Mesodermal cell (in vitro differentiated cells): ENCODE data around the gene EPN2.
A peak's percentile ranks its signal among the peaks of the same experiment; 100 is the strongest.
"Not testable (repeated sequence)": the region's sequence is repeated elsewhere in the genome, so short reads cannot be mapped to it uniquely, and the experiment has no call there.

Experiments used
- H3K27ac ChIP-seq: 2 replicates; pipeline ENCODE4 v1.7.0; 2013; ENCODE audit warnings: mild to moderate bottlenecking, low read depth, low read length, moderate library complexity; ENCODE audit not compliant: severe bottlenecking
- H3K36me3 ChIP-seq: 2 replicates; pipeline ENCODE4 v1.7.1; 2013; ENCODE audit warnings: mild to moderate bottlenecking, low read length, moderate library complexity; ENCODE audit not compliant: control insufficient read depth, insufficient read depth
- H3K4me1 ChIP-seq: one replicate; pipeline ENCODE4 v1.7.1; 2013; ENCODE audit warnings: mild to moderate bottlenecking, low read length; ENCODE audit not compliant: insufficient read depth, control insufficient read depth, poor library complexity, severe bottlenecking
- H3K4me3 ChIP-seq: 2 replicates; pipeline ENCODE4 v1.7.0; 2013; ENCODE audit warnings: low read length, control low read depth, mild to moderate bottlenecking; ENCODE audit not compliant: insufficient read depth, poor library complexity, severe bottlenecking; ENCODE audit errors: extremely low read depth
- H3K9me3 ChIP-seq: 2 replicates; pipeline ENCODE4 v1.7.1; 2013; ENCODE audit warnings: mild to moderate bottlenecking, low read length, moderate library complexity; ENCODE audit not compliant: control insufficient read depth
- WGBS, 2 experiments: methylation state at CpG; one replicate each; pipeline ENCODE4 v1.1.5; 2013; ENCODE audit warnings: missing lambda C conversion rate in 2 of 2; ENCODE audit not compliant: insufficient coverage in 2 of 2; 5-methylcytosine and 5-hydroxymethylcytosine counted together

Gene EPN2

GRCh38 chr17:19218914-19219313, 18.3 kb upstream of the EPN2 start:
- WGBS, 2 experiments, result no CpG with 5 or more reads among the region's 2 CpGs
- not testable (repeated sequence) for H3K4me3 ChIP-seq, H3K9me3 ChIP-seq, H3K4me1 ChIP-seq, H3K27ac ChIP-seq, H3K36me3 ChIP-seq

- H3K27ac ChIP-seq, H3K4me1 ChIP-seq, H3K4me3 ChIP-seq, H3K36me3 ChIP-seq, H3K9me3 ChIP-seq: not testable (repeated sequence)
- no CpG with 5 or more reads among the region's 11 CpGs for WGBS, 2 experiments
These were observed 17.8 kb upstream of the EPN2 start for GRCh38 chr17:19219384-19219783.

DNA sequence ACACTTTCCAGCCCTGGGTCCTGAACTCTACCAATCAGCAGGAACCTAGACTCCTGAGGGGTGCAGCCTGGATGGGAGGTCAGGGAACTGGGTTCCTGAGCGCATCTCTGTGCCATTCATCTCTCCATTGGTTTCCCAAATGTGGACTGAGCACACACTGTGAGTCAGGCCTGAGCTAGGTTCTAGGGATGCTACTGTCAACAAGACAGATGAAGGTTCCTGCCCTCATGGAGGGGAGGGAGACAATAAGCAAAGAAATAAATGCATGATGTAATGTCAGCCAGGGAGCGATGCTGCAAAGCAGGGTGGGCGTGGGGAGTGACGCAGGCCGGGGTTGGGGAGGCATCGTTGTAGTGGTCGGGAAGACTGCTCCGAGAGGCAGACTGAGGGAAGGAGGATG, 17.0 kb upstream of the EPN2 start:
- not testable (repeated sequence) for H3K4me3 ChIP-seq, H3K36me3 ChIP-seq, H3K4me1 ChIP-seq, H3K27ac ChIP-seq, H3K9me3 ChIP-seq
- WGBS, 2 experiments, result no CpG with 5 or more reads among the region's 8 CpGs

GRCh38 chr17:19226610-19227588, 10.3 kb upstream of the EPN2 start:
- H3K4me3 ChIP-seq, H3K4me1 ChIP-seq, H3K36me3 ChIP-seq, H3K9me3 ChIP-seq, H3K27ac ChIP-seq: not testable (repeated sequence)
- WGBS, 2 experiments, result no CpG with 5 or more reads among the region's 12 CpGs

GRCh38 chr17:19234676-19235075, 2.5 kb upstream of the EPN2 start:
- H3K4me1 ChIP-seq, H3K27ac ChIP-seq, H3K9me3 ChIP-seq, H3K4me3 ChIP-seq, H3K36me3 ChIP-seq: not testable (repeated sequence)
- no CpG with 5 or more reads among the region's 6 CpGs for WGBS, 2 experiments

DNA sequence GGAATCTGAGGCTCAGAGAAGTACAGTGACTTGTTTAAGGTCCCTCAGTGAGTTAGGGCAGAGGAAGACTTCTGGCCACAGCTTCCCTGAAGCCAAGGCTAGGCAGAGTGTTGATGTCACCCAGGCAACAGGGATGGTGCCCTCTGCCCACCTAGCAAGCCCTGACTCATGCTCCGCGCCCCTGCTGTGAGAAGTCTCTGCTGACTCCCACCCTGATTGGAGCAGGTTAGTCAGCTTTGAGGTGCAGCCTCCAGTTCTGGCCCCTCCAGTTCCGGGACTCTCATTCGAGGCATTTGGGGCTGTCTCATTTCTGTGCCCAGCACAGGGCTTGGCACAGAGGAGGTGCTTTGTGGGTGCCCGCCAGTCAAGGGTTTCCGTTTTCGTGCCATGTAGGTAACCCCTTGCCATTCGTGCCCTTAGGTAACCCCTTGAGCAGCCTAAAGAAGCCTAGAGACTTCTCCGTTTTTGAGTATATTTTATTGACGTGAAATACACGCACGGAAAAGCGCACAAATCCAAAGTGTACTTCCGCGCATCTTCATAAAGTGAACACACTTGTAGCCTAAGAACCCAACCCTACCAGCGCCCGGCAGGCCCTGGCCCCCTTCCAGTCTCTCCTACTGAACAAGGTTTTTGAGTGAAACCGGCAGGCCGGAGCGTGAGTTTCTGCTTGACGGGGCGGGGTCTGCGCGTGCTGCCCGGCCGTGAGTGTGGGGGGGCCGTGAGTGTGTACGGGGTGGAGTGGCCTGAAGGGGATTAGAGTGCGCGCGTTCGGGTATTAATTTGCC, 621 bp upstream of the EPN2 start:
- H3K9me3 ChIP-seq, H3K27ac ChIP-seq, H3K4me1 ChIP-seq, H3K36me3 ChIP-seq: not testable (repeated sequence)
- no CpG with 5 or more reads among the region's 32 CpGs for WGBS, 2 experiments
- H3K4me3 ChIP-seq, result peak overlapping the region; percentile 95

DNA sequence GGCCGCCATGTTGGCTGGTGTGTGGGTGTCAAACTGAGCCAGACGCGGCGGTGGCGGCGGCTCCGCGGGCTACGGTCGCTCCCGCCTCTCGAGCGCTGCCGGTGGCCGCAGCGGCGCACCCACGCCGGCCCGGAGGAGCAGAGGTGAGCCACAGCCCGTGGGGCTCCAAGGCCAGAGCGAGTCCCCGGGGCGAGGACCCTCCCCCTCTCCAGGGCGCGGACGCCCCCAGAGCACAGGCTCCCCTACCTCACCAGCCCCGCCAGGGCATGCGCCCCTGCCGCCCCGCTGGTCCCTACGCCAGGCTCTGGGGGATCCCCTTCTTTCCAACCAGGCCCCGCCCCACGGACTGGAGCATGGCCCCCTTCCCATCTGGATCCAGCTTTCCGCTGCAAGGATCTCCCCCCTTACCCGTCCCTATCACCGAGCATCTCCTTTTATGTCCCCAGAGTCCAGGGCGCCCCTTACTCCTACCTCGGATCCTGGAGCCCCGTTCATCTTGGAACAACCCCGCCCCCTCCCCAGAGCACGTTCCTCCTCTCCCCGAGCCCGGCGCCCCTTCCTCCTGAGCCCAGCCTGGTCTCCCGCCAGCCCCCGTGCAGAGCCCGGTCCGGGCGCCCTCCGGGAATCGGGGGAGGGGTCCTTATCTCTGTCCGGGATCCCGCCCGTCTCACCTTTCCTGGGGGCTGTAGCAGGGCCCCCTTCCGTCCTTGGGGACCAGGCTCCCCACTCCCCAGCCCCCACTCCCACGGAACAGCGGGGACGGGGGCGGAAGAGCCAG, 412 bp downstream of the EPN2 start:
- peaks cover 5% of the 10 kb centered on the region for H3K4me1 ChIP-seq
- H3K36me3 ChIP-seq, result peaks cover 9% of the 10 kb centered on the region
- 0% methylated on average over 29 to 32 of the region's 60 CpGs for WGBS, 2 experiments
- H3K9me3 ChIP-seq, result no peaks in the 10 kb centered on the region
- peak overlapping the region; percentile 30 for H3K27ac ChIP-seq
- H3K4me3 ChIP-seq, result peak overlapping the region; percentile 95

- H3K4me3 ChIP-seq, result peak overlapping the region; percentile 95
- WGBS, 2 experiments, result 2 to 4% methylated on average over 9 to 16 of the region's 21 CpGs
- peaks cover 13% of the 10 kb centered on the region for H3K36me3 ChIP-seq
- H3K9me3 ChIP-seq, result no peaks in the 10 kb centered on the region
- H3K4me1 ChIP-seq, result peaks cover 5% of the 10 kb centered on the region
- H3K27ac ChIP-seq, result peak overlapping the region; percentile 30
These were observed 970 bp downstream of the EPN2 start for GRCh38 chr17:19238167-19238505.

- Histone ChIP-seq H3K27ac (no peak overlapping the region), H3K36me3 (peaks cover 16% of the 10 kb centered on the region), H3K4me3 (no peak overlapping the region), H3K9me3 (no peaks in the 10 kb centered on the region), H3K4me1 (peaks cover 5% of the 10 kb centered on the region)
- WGBS, 2 experiments, result 91 to 95% methylated on average over 4 to 5 of the region's 6 CpGs
These were observed 2.4 kb downstream of the EPN2 start for GRCh38 chr17:19239544-19239943.

DNA sequence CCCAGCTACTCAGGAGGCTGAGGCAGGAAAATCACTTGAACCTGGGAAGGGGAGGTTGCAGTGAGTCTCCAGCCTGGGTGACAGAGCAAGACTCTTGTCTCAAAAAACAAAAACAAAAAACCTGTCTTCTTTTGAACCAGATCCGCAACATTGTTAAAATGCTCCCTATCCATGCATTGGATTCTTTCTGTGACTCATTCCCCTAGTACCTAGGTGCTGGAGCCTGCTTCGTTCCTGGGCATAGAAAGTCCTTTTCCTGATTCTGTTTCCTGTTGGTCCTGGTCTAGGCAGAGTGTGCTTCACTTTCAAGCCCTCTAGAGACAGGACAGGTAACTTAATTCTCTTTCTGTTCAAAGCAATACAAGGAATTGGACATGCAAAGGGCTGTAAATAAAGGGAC, 5.2 kb downstream of the EPN2 start:
- H3K4me1 ChIP-seq, result peaks cover 5% of the 10 kb centered on the region
- H3K36me3 ChIP-seq, result peaks cover 19% of the 10 kb centered on the region
- H3K9me3 ChIP-seq, result no peaks in the 10 kb centered on the region
- H3K4me3 ChIP-seq, result no peak overlapping the region
- H3K27ac ChIP-seq, result no peak overlapping the region
- 80 to 82% methylated on average over 1 to 2 of the region's 2 CpGs for WGBS, 2 experiments
